HepG2 (cell line): Measurements from ENCODE around the gene TASOR2. TPM values are rescaled to one million over a fixed set of nuclear protein-coding genes. Genes with fewer than 3 reads are reported as not detected.

Source experiments
- ARNT ChIP-seq: fragments of 450-650 bp; IDR thresholded peaks from 2 replicates; pipeline ENCODE4 v1.6.1; 2017
- ATF6 ChIP-seq: sonication (generic); formaldehyde crosslinking; conservative IDR thresholded peaks from 2 replicates; pipeline ENCODE4 v1.4.0; 2020; ENCODE audit warnings: missing genetic modification reagents
- DRAP1 ChIP-seq: IDR thresholded peaks from 2 replicates; pipeline ENCODE4 v1.6.1; 2016; ENCODE audit warnings: missing genetic modification reagents, missing compliant biosample characterization
- E2F2 ChIP-seq: sonication (generic); formaldehyde crosslinking; IDR thresholded peaks from 2 replicates; pipeline ENCODE4 v1.4.0; 2020; ENCODE audit warnings: missing genetic modification reagents, borderline replicate concordance
- IRF9 ChIP-seq: sonication (generic); formaldehyde crosslinking; IDR thresholded peaks from 2 replicates; pipeline ENCODE4 v1.8.0; 2022; ENCODE audit warnings: missing genetic modification reagents, mild to moderate bottlenecking, borderline replicate concordance
- KDM5A ChIP-seq: fragments of 200-600 bp; sonication (generic); IDR thresholded peaks from 2 replicates; pipeline ENCODE4 v1.7.0; 2018; ENCODE audit warnings: antibody characterized with exemption, mild to moderate bottlenecking, low read length, borderline replicate concordance
- MXD1 ChIP-seq: sonication (generic); formaldehyde crosslinking; IDR thresholded peaks from 2 replicates; pipeline ENCODE4 v1.4.0; 2020; ENCODE audit warnings: mild to moderate bottlenecking, missing genetic modification reagents
- NCOA1 ChIP-seq: sonication (generic); formaldehyde crosslinking; IDR thresholded peaks from 2 replicates; pipeline ENCODE4 v1.9.0; 2021; ENCODE audit warnings: missing genetic modification reagents
- NFIB ChIP-seq: sonication (generic); formaldehyde crosslinking; IDR thresholded peaks from 2 replicates; pipeline ENCODE4 v1.9.0; 2021; ENCODE audit warnings: missing genetic modification reagents, mild to moderate bottlenecking, borderline replicate concordance
- SP140L ChIP-seq: sonication (generic); formaldehyde crosslinking; IDR thresholded peaks from 2 replicates; pipeline ENCODE4 v1.4.0; 2020; ENCODE audit warnings: missing genetic modification reagents, borderline replicate concordance
- TBX3 ChIP-seq: fragments of 450-650 bp; IDR thresholded peaks from 2 replicates; pipeline ENCODE4 v1.6.1; 2017; ENCODE audit warnings: antibody characterized with exemption, mild to moderate bottlenecking, inconsistent platforms, borderline replicate concordance
- TSC22D2 ChIP-seq: sonication (generic); formaldehyde crosslinking; IDR thresholded peaks from 2 replicates; pipeline ENCODE4 v1.5.1; 2020; ENCODE audit warnings: missing genetic modification reagents, mild to moderate bottlenecking, borderline replicate concordance
- ZKSCAN8 ChIP-seq: IDR thresholded peaks from 2 replicates; pipeline ENCODE4 v1.6.1; 2016; ENCODE audit warnings: borderline replicate concordance, missing genetic modification reagents, missing compliant biosample characterization
- ZNF10 ChIP-seq: sonication (generic); formaldehyde crosslinking; IDR thresholded peaks from 2 replicates; pipeline ENCODE4 v1.4.0; 2020; ENCODE audit warnings: mild to moderate bottlenecking, low read depth, missing genetic modification reagents, borderline replicate concordance
- ZNF276 ChIP-seq: sonication (generic); formaldehyde crosslinking; IDR thresholded peaks from 2 replicates; pipeline ENCODE4 v1.4.0; 2020; ENCODE audit warnings: mild to moderate bottlenecking, low read depth, missing genetic modification reagents
- ZNF367 ChIP-seq: sonication (generic); formaldehyde crosslinking; IDR thresholded peaks from 2 replicates; pipeline ENCODE4 v1.4.0; 2020; ENCODE audit warnings: missing genetic modification reagents, borderline replicate concordance
- ZNF605 ChIP-seq: sonication (generic); formaldehyde crosslinking; IDR thresholded peaks from 2 replicates; pipeline ENCODE4 v1.8.0; 2022; ENCODE audit warnings: mild to moderate bottlenecking, missing genetic modification reagents
- ZNF704 ChIP-seq: sonication (generic); formaldehyde crosslinking; IDR thresholded peaks from 2 replicates; pipeline ENCODE4 v1.8.1; 2023; ENCODE audit warnings: mild to moderate bottlenecking, inconsistent platforms, moderate library complexity, missing genetic modification reagents, borderline replicate concordance
- ZNF83 ChIP-seq: sonication (generic); formaldehyde crosslinking; IDR thresholded peaks from 2 replicates; pipeline ENCODE4 v1.4.0; 2020; ENCODE audit warnings: missing genetic modification reagents, mild to moderate bottlenecking, borderline replicate concordance
- polyA plus RNA-seq, 8 experiments: library from polyadenylated mRNA; depleted of rRNA in 3 of 8; stranded (reverse) in 7 of 8; unstranded in 1 of 8; fragments of >200 nt; fragmentation: Illumina TruSeq in 4 of 8; extraction: Trizol in 4 of 8; gene quantifications; 2 replicates each; pipeline versions ENCODE4 v1.2.1 to v1.2.3, GENCODE V29; 2011 to 2016; ENCODE audit warnings: low read depth in 4 of 8, missing spikeins in 1 of 8, mixed read lengths in 1 of 8; ENCODE audit not compliant: insufficient read depth in 1 of 8
- total RNA-seq, 5 experiments: library from RNA; depleted of rRNA; stranded (reverse); fragments of >200 nt; fragmentation: Illumina TruSeq; extraction: Trizol; gene quantifications; 2 replicates each; pipeline ENCODE4 v1.2.3, GENCODE V29; 2016; ENCODE audit warnings: low read depth in 1 of 5

Gene TASOR2
- total and polyA plus RNA-seq, 2 of the 13 experiments (the other 11 are each of a cell fraction or from before 2014, with no cell fraction given), result 24.2 to 55.3 TPM

GRCh38 chr10:5692461-5693358, 8.1 kb downstream of the TASOR2 start (continued):
- TF ChIP-seq TSC22D2 (CRISPR knock-in tag), result no peak
- TF ChIP-seq SP140L (CRISPR knock-in tag), result no peak
- peak; percentile 92 for TF ChIP-seq IRF9 (CRISPR knock-in tag)
- no peak for TF ChIP-seq ZNF276
- TF ChIP-seq ZNF704 (CRISPR knock-in tag), result no peak; the same call in 1 of the 2 replicates
- TF ChIP-seq ZNF10 (CRISPR knock-in tag), result no peak
- peak; percentile 78; the same call in 1 of the 2 replicates for TF ChIP-seq ZNF367 (CRISPR knock-in tag)
- 0 out of 2 replicates have a peak, but pooled peaks have one; percentile 57 for TF ChIP-seq E2F2 (CRISPR knock-in tag)
- peak; percentile 42; the same call in 1 of the 2 replicates for TF ChIP-seq ATF6
- TF ChIP-seq MXD1, result peak; percentile 55; the same call in 1 of the 2 replicates
- TF ChIP-seq TBX3, result peak; percentile 10; the same call in 1 of the 2 replicates
- peak; percentile 85; the same call in 1 of the 2 replicates for TF ChIP-seq ZNF83 (CRISPR knock-in tag)
- TF ChIP-seq KDM5A, result no peak
- TF ChIP-seq ARNT, result no peak
- TF ChIP-seq NCOA1 (CRISPR knock-in tag), result no peak
- peak; percentile 74; the same call in 1 of the 2 replicates for TF ChIP-seq ZKSCAN8 (CRISPR knock-in tag)
- TF ChIP-seq NFIB (CRISPR knock-in tag), result no peak
- TF ChIP-seq DRAP1 (CRISPR knock-in tag), result peak; percentile 39; the same call in 1 of the 2 replicates
- peak; percentile 42; the same call in 1 of the 2 replicates for TF ChIP-seq ZNF605 (CRISPR knock-in tag)
